GM23338 (cell line): ENCODE measurements around the gene HJV. TPM values are rescaled to one million over a fixed set of nuclear protein-coding genes. Genes with fewer than 3 reads are reported as not detected.

Experiments used
- ATAC-seq: fragments of 200-7000 bp; cut with Tn5 transposase; 3 replicates; pipeline ENCODE4 v1.9.1; 2020
- DNase-seq: peaks from one replicate; pipeline ENCODE4 v3.0.0-alpha.2; 2015; ENCODE audit warnings: low spot score
- H2AFZ ChIP-seq: fragments of 200-600 bp; sonication (generic); 2 replicates; pipeline ENCODE4 v1.8.0; 2016; ENCODE audit warnings: antibody characterized with exemption, mild to moderate bottlenecking, moderate library complexity
- H3F3A ChIP-seq: fragments of 200-600 bp; sonication (generic); replicated peaks from 2 replicates; pipeline ENCODE4 v1.8.0; 2017; ENCODE audit warnings: antibody characterized with exemption, mixed run types, low read depth
- H3K27ac ChIP-seq: fragments of 200-600 bp; sonication (generic); 2 replicates; pipeline ENCODE4 v1.6.1; 2016; ENCODE audit warnings: low read depth
- H3K27me3 ChIP-seq: fragments of 200-600 bp; sonication (generic); 2 replicates; pipeline ENCODE4 v1.8.0; 2016; ENCODE audit warnings: mild to moderate bottlenecking, mixed run types, moderate library complexity; ENCODE audit not compliant: insufficient read depth
- H3K36me3 ChIP-seq: fragments of 200-600 bp; sonication (generic); 2 replicates; pipeline ENCODE4 v1.8.0; 2016; ENCODE audit warnings: mild to moderate bottlenecking; ENCODE audit not compliant: insufficient read depth
- H3K4me1 ChIP-seq: fragments of 200-600 bp; sonication (generic); 2 replicates; pipeline ENCODE4 v1.8.0; 2016; ENCODE audit warnings: mild to moderate bottlenecking, moderate library complexity; ENCODE audit not compliant: insufficient read depth
- H3K4me2 ChIP-seq: fragments of 200-600 bp; sonication (generic); 2 replicates; pipeline ENCODE4 v1.7.1; 2017; ENCODE audit warnings: mixed run types
- H3K4me3 ChIP-seq: fragments of 200-600 bp; sonication (generic); 2 replicates; pipeline ENCODE4 v1.6.1; 2016; ENCODE audit warnings: mixed run types
- H3K79me2 ChIP-seq: fragments of 200-600 bp; sonication (generic); replicated peaks from 2 replicates; pipeline ENCODE4 v1.8.0; 2017; ENCODE audit warnings: mild to moderate bottlenecking; ENCODE audit not compliant: insufficient read depth
- H3K9me2 ChIP-seq: fragments of 200-600 bp; sonication (generic); 2 replicates; pipeline ENCODE4 v1.8.0; 2017; ENCODE audit not compliant: insufficient read depth
- H4K20me1 ChIP-seq: fragments of 200-600 bp; sonication (generic); replicated peaks from 2 replicates; pipeline ENCODE4 v1.8.0; 2017; ENCODE audit warnings: mild to moderate bottlenecking; ENCODE audit not compliant: insufficient read depth
- H3K27ac Mint-ChIP-seq: 2 replicates; pipeline ENCODE4 v1.8.0; 2020; ENCODE audit warnings: inconsistent platforms, mild to moderate bottlenecking, moderate library complexity, mixed read lengths
- H3K27me3 Mint-ChIP-seq: 3 replicates; pipeline ENCODE4 v1.8.0; 2022; ENCODE audit warnings: low read depth, mild to moderate bottlenecking, moderate library complexity, mixed read lengths, inconsistent platforms; ENCODE audit not compliant: insufficient read depth, poor library complexity
- H3K36me3 Mint-ChIP-seq: 3 replicates; pipeline ENCODE4 v1.8.0; 2021; ENCODE audit warnings: low read depth, mild to moderate bottlenecking, inconsistent platforms, moderate library complexity, mixed read lengths
- H3K4me1 Mint-ChIP-seq: 3 replicates; pipeline ENCODE4 v1.8.0; 2020; ENCODE audit warnings: mild to moderate bottlenecking, inconsistent platforms, mixed read lengths
- H3K4me3 Mint-ChIP-seq: 3 replicates; pipeline ENCODE4 v1.8.0; 2021; ENCODE audit warnings: moderate library complexity, mild to moderate bottlenecking, inconsistent platforms, mixed read lengths
- H3K9me3 Mint-ChIP-seq: 3 replicates; pipeline ENCODE4 v1.8.0; 2020; ENCODE audit warnings: moderate library complexity, mild to moderate bottlenecking, inconsistent platforms, mixed read lengths
- CREB1 ChIP-seq: fragments of 250-450 bp; sonication (Bioruptor Pico); IDR thresholded peaks from 2 replicates; pipeline ENCODE4 v1.5.0; 2020; ENCODE audit warnings: low read depth, mild to moderate bottlenecking, moderate library complexity
- CTCF ChIP-seq, 2 experiments: fragments of 200-600 bp in 1 of 2; sonication (generic) in 1 of 2; conservative IDR thresholded peaks; 2 replicates each; pipeline versions ENCODE4 v1.5.1 to v1.6.1; 2016 to 2017; ENCODE audit warnings: antibody characterized with exemption in 2 of 2, low read depth in 2 of 2, mild to moderate bottlenecking in 2 of 2, moderate library complexity in 1 of 2
- ETS1 ChIP-seq: IDR thresholded peaks from 2 replicates; pipeline ENCODE4 v1.6.1; 2016; ENCODE audit warnings: antibody characterized with exemption
- EZH2phosphoT487 ChIP-seq: fragments of 200-600 bp; sonication (generic); IDR thresholded peaks from one replicate; pipeline ENCODE4 v1.8.1; 2018; ENCODE audit warnings: antibody characterized with exemption; ENCODE audit not compliant: unreplicated experiment
- JUNB ChIP-seq: IDR thresholded peaks from one replicate; pipeline ENCODE4 v1.6.1; 2016; ENCODE audit warnings: antibody characterized with exemption; ENCODE audit not compliant: unreplicated experiment
- NANOG ChIP-seq: IDR thresholded peaks from 2 replicates; pipeline ENCODE4 v1.6.1; 2016; ENCODE audit warnings: antibody characterized with exemption, borderline replicate concordance
- POLR2AphosphoS5 ChIP-seq: IDR thresholded peaks from 2 replicates; pipeline ENCODE4 v1.6.1; 2016; ENCODE audit warnings: antibody characterized with exemption, low read depth
- REST ChIP-seq: IDR thresholded peaks from one replicate; pipeline ENCODE4 v1.6.1; 2018; ENCODE audit warnings: antibody characterized with exemption; ENCODE audit not compliant: unreplicated experiment
- ZNF114 ChIP-seq: fragments of 250-450 bp; sonication (Bioruptor Pico); IDR thresholded peaks from 2 replicates; pipeline ENCODE4 v1.5.0; 2020; ENCODE audit warnings: mild to moderate bottlenecking, moderate library complexity
- ZNF462 ChIP-seq: fragments of 250-450 bp; sonication (Bioruptor Pico); IDR thresholded peaks from 2 replicates; pipeline ENCODE4 v1.5.0; 2020; ENCODE audit warnings: mild to moderate bottlenecking, moderate library complexity
- polyA plus RNA-seq: library from polyadenylated mRNA; unstranded; fragments of >200 nt; fragmentation: Nextera tagmentation; extraction: Ambion mirVana; gene quantifications from 2 replicates; pipeline ENCODE4 v1.2.1, GENCODE V29; 2016
- total RNA-seq: library from RNA; depleted of rRNA; stranded (reverse); fragments of >200 nt; shearing (Covaris generic); gene quantifications from 2 replicates; pipeline ENCODE4 v1.2.3, GENCODE V29; 2014

Gene HJV
- total and polyA plus RNA-seq, 2 experiments from 2014 or later = 0.42 to 0.45 TPM

- TF ChIP-seq ETS1 = no peak
- no peak overlapping the region for H3K4me2 ChIP-seq
- no peak overlapping the region for H3K27ac Mint-ChIP-seq
Observed at GRCh38 chr1:145987926-145988325, 33.6 kb downstream of the HJV start.

GRCh38 chr1:145986551-145986950 is 35.0 kb downstream of the HJV start:
- Histone ChIP-seq H3K79me2 (no peaks in the 10 kb centered on the region), H3K4me2 (no peak overlapping the region), H4K20me1 (no peaks in the 10 kb centered on the region), H3K27me3 (no peaks in the 10 kb centered on the region), H3K27ac (no peak overlapping the region), H3K9me2 (no peaks in the 10 kb centered on the region), H3F3A (no peaks in the 10 kb centered on the region), H3K4me3 (no peak overlapping the region), H2AFZ (no peak overlapping the region), H3K36me3 (no peaks in the 10 kb centered on the region), H3K4me1 (peaks cover 9% of the 10 kb centered on the region)
- H3K4me3 Mint-ChIP-seq = no peak overlapping the region
- no peak for DNase-seq
- H3K27me3 Mint-ChIP-seq = peaks cover 3% of the 10 kb centered on the region
- no peak overlapping the region for H3K27ac Mint-ChIP-seq
- no peaks in the 10 kb centered on the region for H3K9me3 Mint-ChIP-seq
- H3K4me1 Mint-ChIP-seq = peaks cover 31% of the 10 kb centered on the region
- H3K36me3 Mint-ChIP-seq = peaks cover under 1% of the 10 kb centered on the region; the same call in 2 of the 3 replicates
- ATAC-seq = no peak
- TF ChIP-seq CTCF (conservative IDR thresholded peaks at IDR 0.05; ENCODE audit: low read depth in 2 of 2) (no peak), ZNF114 (CRISPR knock-in tag) (no peak), REST (no peak), ZNF462 (no peak), CREB1 (CRISPR knock-in tag) (no peak), EZH2phosphoT487 (no peak), JUNB (no peak), NANOG (no peak), POLR2AphosphoS5 (no peak)

More at GRCh38 chr1:145987926-145988325, 33.6 kb downstream of the HJV start:
- Histone ChIP-seq H3K27me3 (no peaks in the 10 kb centered on the region), H3K9me2 (no peaks in the 10 kb centered on the region), H3K4me1 (peaks cover 9% of the 10 kb centered on the region), H2AFZ (no peak overlapping the region; the same call in 1 of the 2 replicates), H4K20me1 (no peaks in the 10 kb centered on the region), H3F3A (no peaks in the 10 kb centered on the region), H3K4me3 (no peak overlapping the region), H3K79me2 (no peaks in the 10 kb centered on the region), H3K27ac (no peak overlapping the region), H3K36me3 (no peaks in the 10 kb centered on the region)
- ATAC-seq = no peak
- Mint-ChIP-seq H3K9me3 (no peaks in the 10 kb centered on the region), H3K27me3 (peaks cover 3% of the 10 kb centered on the region), H3K4me1 (peaks cover 32% of the 10 kb centered on the region), H3K4me3 (no peak overlapping the region; the same call in 2 of the 3 replicates), H3K36me3 (peaks cover 13% of the 10 kb centered on the region)
- no peak for DNase-seq
